GM18526 (cell line): Measurements from ENCODE around the gene CA6.

ENCODE experiments used
- POLR2A ChIP-seq: IDR thresholded peaks from 3 replicates; pipeline ENCODE4 v1.6.1; 2011; ENCODE audit not compliant: insufficient read length; ENCODE audit errors: extremely low read depth

Gene CA6

DNA sequence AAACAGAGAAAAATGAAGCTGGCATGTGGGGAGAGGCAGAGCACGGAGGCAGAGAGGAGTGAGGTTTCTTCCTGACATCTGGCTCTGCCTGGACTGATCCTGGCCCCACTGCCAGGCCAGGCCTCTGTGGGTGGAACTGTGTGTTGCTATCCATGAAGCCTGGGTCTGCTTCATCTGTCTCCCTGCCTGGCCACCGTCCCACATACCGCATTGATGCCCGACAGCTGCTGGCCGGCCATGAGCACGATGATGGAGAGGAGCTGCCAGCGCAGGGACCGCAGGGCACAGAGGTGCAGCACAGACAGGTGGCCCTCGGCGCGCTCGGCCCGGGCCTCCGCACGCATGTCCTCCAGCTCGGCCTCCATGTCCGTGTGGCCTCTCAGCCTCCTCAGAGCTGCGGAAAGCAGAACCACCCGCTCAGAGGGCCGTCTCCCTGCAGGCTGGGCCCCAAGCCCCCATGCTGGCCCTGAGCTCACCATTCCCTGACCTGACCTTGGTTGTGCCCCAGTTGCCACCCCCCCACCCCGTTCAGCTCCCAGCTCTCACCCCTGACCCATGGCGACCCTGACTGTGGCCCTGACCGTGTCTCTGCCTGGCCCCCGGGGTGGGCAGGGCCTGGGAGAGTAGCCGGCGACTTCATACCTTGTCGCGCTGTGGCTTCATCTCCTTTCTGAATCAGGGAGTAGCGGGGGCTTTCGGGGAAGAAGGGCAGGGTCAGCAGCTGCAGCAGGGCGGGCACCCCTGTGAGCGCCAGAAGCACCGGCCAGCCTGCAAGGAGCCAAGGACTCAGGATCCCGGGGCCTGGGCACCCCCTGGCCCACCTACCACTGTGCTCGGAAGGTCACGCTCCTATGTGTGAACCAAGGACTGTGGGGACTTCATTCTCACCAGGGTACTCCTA lies 69.1 kb downstream of the CA6 start:
- TF ChIP-seq POLR2A: no peak

DNA sequence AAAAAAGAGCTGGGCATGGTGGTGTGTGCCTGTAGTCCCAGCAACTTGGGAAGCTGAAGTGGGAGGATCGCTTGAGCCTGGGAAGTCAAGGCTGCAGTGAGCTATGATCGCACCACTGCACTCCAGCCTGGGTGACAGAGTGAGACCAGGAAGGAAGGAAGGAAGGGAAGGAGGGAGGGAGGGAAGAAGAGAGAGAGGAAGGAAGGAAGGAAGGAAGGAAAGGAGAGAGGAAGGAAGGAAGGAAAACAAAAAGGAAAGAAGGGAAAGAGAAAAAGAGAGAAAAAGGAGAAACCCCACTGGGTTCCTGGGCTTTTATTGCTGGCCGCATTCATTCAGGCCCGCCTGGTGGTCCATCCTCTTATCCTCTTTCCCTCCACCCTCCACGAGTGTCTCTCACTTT lies 70.8 kb downstream of the CA6 start:
- TF ChIP-seq POLR2A: no peak

DNA sequence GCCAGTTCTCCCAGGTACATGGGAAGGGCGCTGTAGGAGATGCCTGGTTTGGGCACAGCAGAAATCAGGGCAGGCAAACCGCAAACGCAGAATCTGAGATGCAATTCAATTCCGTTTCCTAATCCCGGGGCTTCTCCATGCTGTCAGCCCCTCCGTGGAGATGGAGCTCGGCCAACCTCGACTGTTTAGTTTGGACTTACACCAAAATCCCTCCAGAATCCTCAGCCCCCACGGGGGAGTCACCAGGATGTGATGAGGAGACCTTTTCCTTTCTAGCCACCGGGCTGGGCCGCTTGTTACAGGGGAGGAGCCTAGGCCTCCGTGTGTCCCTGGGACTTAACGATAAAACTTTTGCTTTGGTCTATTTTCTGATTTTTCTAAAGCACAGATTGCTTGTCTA lies 72.7 kb downstream of the CA6 start:
- no peak for TF ChIP-seq POLR2A

DNA sequence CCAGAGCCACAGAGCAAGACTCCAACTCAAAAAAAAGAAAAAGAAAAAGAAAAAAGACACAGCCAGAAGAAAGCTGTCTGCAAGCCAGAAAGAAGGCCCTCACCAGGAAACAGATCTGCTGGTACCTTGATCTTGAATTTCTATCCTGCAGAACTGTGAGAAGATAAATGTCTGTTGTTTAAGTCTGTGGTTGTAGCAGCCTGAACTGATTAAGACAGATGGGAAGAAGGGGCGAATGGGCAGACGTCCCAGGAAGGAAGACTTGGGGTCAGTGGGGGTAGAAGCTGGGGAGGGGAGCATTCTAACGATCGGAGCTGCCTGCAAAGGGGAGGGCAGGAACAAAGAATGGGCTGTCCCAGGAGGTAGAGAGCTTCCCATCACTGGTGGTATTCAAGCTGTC lies 74.2 kb downstream of the CA6 start:
- no peak for TF ChIP-seq POLR2A

DNA sequence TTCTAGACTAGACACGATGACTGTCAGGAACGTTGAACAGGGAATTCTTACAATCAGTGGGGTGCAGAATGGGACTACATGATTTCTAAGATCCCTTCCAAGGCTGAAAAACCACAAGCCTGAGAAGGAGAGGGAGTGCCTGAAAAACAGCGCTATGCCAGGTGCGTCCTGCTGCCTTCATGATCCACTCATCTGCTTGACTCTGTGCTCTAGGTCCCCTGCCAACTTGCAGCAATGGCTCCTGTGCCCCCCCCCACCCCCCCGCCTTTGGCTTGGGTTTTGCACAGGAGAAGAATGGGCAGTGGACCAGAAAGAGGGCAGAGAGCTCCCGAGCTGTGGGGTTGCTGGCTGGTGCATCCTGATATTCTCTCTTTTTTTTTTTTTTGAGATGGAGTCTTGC lies 74.6 kb downstream of the CA6 start:
- TF ChIP-seq POLR2A: no peak

DNA sequence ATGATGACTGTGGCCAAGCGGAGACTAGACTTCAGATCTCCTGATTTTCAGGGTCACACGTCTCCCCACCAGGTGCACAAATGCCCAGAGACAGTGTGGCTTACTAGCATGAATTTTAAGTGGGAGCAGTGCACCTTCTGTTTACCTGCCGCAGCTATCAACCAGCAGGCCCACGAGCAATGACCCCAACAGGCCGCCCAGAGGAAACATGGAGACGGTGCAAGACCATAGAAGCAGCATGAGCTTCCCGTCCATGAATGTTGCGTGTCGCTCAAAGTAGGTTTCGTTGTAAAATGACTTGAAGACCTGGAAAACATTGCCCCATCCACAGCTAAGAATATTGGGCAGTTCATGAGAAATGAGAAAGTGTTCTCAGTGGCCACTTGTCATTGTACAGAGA lies 77.1 kb downstream of the CA6 start:
- no peak for TF ChIP-seq POLR2A
